ENCODE data around the gene ANKS3. TPM values are rescaled to one million over a fixed set of nuclear protein-coding genes. Genes with fewer than 3 reads are reported as not detected.

The ANKS3 gene
- total RNA-seq, 1 experiment from 2014 or later, result 25.5 TPM

DNA sequence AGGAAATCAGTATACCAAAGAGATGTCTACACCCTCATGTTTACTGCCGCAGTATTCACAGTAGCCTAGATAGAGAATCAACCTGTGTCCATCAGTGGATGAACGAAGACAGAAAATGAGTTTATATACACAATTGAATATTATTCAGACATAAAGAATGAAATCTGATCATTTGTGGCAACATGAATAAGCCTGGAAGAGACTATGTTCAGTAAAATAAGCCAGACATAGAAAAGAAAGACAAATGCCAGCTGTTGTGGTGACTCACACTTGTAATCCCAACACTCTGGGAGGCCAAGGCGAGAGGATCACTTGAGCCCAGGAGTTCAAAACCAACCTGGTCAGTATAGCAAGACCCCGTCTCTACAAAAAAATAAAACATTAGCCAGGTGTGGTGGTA lies 24.6 kb downstream of the ANKS3 start:
- DNase-seq (ENCODE audit: low read depth, low spot score) (no peak), ATAC-seq (no peak)
- Histone ChIP-seq H3K4me3 (replicated peaks in 1 of 2; ENCODE audit: low read depth in 1 of 2, low read length in 2 of 2) (no peak overlapping the region), H3K4me1 (ENCODE audit: control insufficient read depth in 1 of 2, insufficient read depth in 2 of 2, low read length in 2 of 2) (no peaks in the 10 kb centered on the region), H3K27me3 (ENCODE audit: insufficient read depth, low read length) (no peaks in the 10 kb centered on the region), H4K20me1 (ENCODE audit: insufficient read depth) (no peaks in the 10 kb centered on the region), H3K27ac (ENCODE audit: low read depth, low read length) (no peak overlapping the region), H2AFZ (ENCODE audit: low read depth, low read length, poor library complexity, severe bottlenecking) (no peak overlapping the region), H3K79me2 (ENCODE audit: insufficient read depth, low read length) (0 out of 2 replicates have a peak, but pooled peaks cover 4% of the 10 kb centered on the region), H3K9me2 (ENCODE audit: insufficient read depth) (no peaks in the 10 kb centered on the region), H3K9ac (ENCODE audit: low read length) (no peak overlapping the region), H3K4me2 (ENCODE audit: low read length) (no peak overlapping the region), H3K9me3 (ENCODE audit: control insufficient read depth in 1 of 2, insufficient read depth in 1 of 2, low read depth in 1 of 2, low read length in 2 of 2) (no peaks in the 10 kb centered on the region), H3K36me3 (ENCODE audit: control insufficient read depth in 1 of 2, insufficient read depth in 2 of 2, low read length in 2 of 2) (peaks cover 10 to 11% of the 10 kb centered on the region in 2 experiments)
- ChIA-PET RAD21 (ENCODE audit: low non-redundant PET in 1 of 2, low total read pairs in 2 of 2, uncharacterized antibody in 2 of 2, unreplicated experiment in 2 of 2) (no interaction called here), POLR2A (no interaction called here), CTCF (no interaction called here)
- intact Hi-C loops (cut with micrococcal nuclease), result no loop called here
- no TSS peak for BruUV-seq (replicated peaks)
- TF ChIP-seq ZNF274 (IDR thresholded peaks at IDR 0.05; ENCODE audit: low read depth, low read length) (no peak), SP1 (IDR thresholded peaks at IDR 0.05; ENCODE audit: low read depth) (no peak), MAX (IDR thresholded peaks at IDR 0.05) (no peak), EZH2 (IDR thresholded peaks at IDR 0.05) (no peak), POLR2A (IDR thresholded peaks at IDR 0.05; ENCODE audit: borderline replicate concordance, extremely low read depth, insufficient read depth, insufficient read length) (no peak), ATF3 (IDR thresholded peaks at IDR 0.05) (no peak), REST (IDR thresholded peaks at IDR 0.05; ENCODE audit: low read depth) (no peak), JUND (IDR thresholded peaks at IDR 0.05) (no peak), EZH2phosphoT487 (IDR thresholded peaks at IDR 0.05; ENCODE audit: borderline replicate concordance) (no peak), SRF (IDR thresholded peaks at IDR 0.05; ENCODE audit: low read depth) (no peak), SIN3A (IDR thresholded peaks at IDR 0.05; ENCODE audit: low read depth) (no peak), ELF1 (IDR thresholded peaks at IDR 0.05; ENCODE audit: borderline replicate concordance, low read depth) (no peak), RAD21 (IDR thresholded peaks at IDR 0.05; ENCODE audit: low read depth) (no peak), TCF7L2 (IDR thresholded peaks at IDR 0.05; ENCODE audit: borderline replicate concordance, extremely low read depth, insufficient read depth, insufficient read length) (no peak), CEBPB (IDR thresholded peaks at IDR 0.05; ENCODE audit: low read depth) (no peak), POLR2AphosphoS5 (IDR thresholded peaks at IDR 0.05; ENCODE audit: low read depth, low read length) (no peak), CBX3 (IDR thresholded peaks at IDR 0.05; ENCODE audit: low read depth) (no peak), YY1 (IDR thresholded peaks at IDR 0.05; ENCODE audit: extremely low read depth, insufficient replicate concordance, low read depth, low read length) (no peak)
- TF ChIP-seq, protein P1, sequence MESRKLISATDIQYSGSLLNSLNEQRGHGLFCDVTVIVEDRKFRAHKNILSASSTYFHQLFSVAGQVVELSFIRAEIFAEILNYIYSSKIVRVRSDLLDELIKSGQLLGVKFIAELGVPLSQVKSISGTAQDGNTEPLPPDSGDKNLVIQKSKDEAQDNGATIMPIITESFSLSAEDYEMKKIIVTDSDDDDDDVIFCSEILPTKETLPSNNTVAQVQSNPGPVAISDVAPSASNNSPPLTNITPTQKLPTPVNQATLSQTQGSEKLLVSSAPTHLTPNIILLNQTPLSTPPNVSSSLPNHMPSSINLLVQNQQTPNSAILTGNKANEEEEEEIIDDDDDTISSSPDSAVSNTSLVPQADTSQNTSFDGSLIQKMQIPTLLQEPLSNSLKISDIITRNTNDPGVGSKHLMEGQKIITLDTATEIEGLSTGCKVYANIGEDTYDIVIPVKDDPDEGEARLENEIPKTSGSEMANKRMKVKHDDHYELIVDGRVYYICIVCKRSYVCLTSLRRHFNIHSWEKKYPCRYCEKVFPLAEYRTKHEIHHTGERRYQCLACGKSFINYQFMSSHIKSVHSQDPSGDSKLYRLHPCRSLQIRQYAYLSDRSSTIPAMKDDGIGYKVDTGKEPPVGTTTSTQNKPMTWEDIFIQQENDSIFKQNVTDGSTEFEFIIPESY (IDR thresholded peaks at IDR 0.05; ENCODE audit: extremely low read depth, insufficient replicate concordance, low read length), result no peak
- TF ChIP-seq, protein P2, sequence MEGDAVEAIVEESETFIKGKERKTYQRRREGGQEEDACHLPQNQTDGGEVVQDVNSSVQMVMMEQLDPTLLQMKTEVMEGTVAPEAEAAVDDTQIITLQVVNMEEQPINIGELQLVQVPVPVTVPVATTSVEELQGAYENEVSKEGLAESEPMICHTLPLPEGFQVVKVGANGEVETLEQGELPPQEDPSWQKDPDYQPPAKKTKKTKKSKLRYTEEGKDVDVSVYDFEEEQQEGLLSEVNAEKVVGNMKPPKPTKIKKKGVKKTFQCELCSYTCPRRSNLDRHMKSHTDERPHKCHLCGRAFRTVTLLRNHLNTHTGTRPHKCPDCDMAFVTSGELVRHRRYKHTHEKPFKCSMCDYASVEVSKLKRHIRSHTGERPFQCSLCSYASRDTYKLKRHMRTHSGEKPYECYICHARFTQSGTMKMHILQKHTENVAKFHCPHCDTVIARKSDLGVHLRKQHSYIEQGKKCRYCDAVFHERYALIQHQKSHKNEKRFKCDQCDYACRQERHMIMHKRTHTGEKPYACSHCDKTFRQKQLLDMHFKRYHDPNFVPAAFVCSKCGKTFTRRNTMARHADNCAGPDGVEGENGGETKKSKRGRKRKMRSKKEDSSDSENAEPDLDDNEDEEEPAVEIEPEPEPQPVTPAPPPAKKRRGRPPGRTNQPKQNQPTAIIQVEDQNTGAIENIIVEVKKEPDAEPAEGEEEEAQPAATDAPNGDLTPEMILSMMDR (IDR thresholded peaks at IDR 0.05 in 2 of 3, conservative IDR thresholded peaks at IDR 0.05 in 1 of 3; ENCODE audit: borderline replicate concordance in 1 of 3, insufficient read depth in 1 of 3, low read depth in 2 of 3, low read length in 2 of 3), result no peak
